GM12878 (cell line): ENCODE measurements around the gene GJC3. TPM values are rescaled to one million over a fixed set of nuclear protein-coding genes. Genes with fewer than 3 reads are reported as not detected.

Source experiments
- ATAC-seq: fragments of 200-7000 bp; cut with Tn5 transposase; 3 replicates; pipeline ENCODE4 v1.9.1; 2020; ENCODE audit warnings: mild to moderate bottlenecking, moderate library complexity
- BruUV-seq: library from RNA; stranded (reverse); fragments of 400-500 nt; replicated peaks from 2 replicates; lab custom pipeline; 2021; lab: Mats Ljungman, UMichigan
- CTCF ChIA-PET: fragments of 300-600 bp; sonication (Branson Sonifier 250); formaldehyde crosslinking; extraction: SDS; loops from one replicate; lab custom pipeline; 2021; ENCODE audit warnings: inconsistent platforms; lab: Yijun Ruan, JAX
- POLR2A ChIA-PET: fragments of 350-600 bp; formaldehyde crosslinking; extraction: SDS; loops from one replicate; lab custom pipeline; 2021; ENCODE audit warnings: inconsistent platforms; lab: Charles Lee
- RAD21 ChIA-PET: fragments of 300-600 bp; sonication (Branson Sonifier 250); formaldehyde crosslinking; loops from one replicate; lab custom pipeline; 2023; ENCODE audit warnings: antibody characterized with exemption; ENCODE audit not compliant: unreplicated experiment; lab: Charles Lee
- SMC1A ChIA-PET: fragments of 300-600 bp; sonication (Branson Sonifier 250); formaldehyde crosslinking; loops from one replicate; lab custom pipeline; 2023; ENCODE audit not compliant: unreplicated experiment, uncharacterized antibody; lab: Charles Lee
- DNase-seq: peaks from one replicate; pipeline ENCODE4 v3.0.0-alpha.2; 2011; ENCODE audit warnings: low read depth, low spot score
- FAIRE-seq: peaks from 3 replicates; lab custom pipeline; 2011; peaks lifted over from hg19 to GRCh38; lab: Jason Lieb, UNC
- H2AFZ ChIP-seq: 2 replicates; pipeline ENCODE4 v1.6.0; 2011; ENCODE audit warnings: low read depth, low read length, control low read depth; ENCODE audit not compliant: control insufficient read depth
- H3K27ac ChIP-seq: 2 replicates; pipeline ENCODE4 v1.5.1; 2011; ENCODE audit warnings: control low read depth; ENCODE audit not compliant: control insufficient read depth, insufficient read depth
- H3K27me3 ChIP-seq, 2 experiments: replicated peaks in 1 of 2; 2 replicates each; pipeline versions ENCODE4 v1.6.0 to v1.6.1; 2011; ENCODE audit warnings: low read length in 1 of 2; ENCODE audit not compliant: control insufficient read depth in 2 of 2, insufficient read depth in 2 of 2
- H3K36me3 ChIP-seq, 2 experiments: 2 replicates each; pipeline ENCODE4 v1.5.1; 2011; ENCODE audit warnings: low read length in 1 of 2; ENCODE audit not compliant: control insufficient read depth in 2 of 2, insufficient read depth in 2 of 2
- H3K4me1 ChIP-seq: 2 replicates; pipeline ENCODE4 v1.6.1; 2011; ENCODE audit warnings: mild to moderate bottlenecking, low read length, moderate library complexity, mixed read lengths; ENCODE audit not compliant: control insufficient read depth, insufficient read depth
- H3K4me2 ChIP-seq: 2 replicates; pipeline ENCODE4 v1.6.0; 2011; ENCODE audit warnings: control low read depth; ENCODE audit not compliant: control insufficient read depth, insufficient read depth
- H3K4me3 ChIP-seq: fragments of 200-600 bp; sonication (generic); 2 replicates; pipeline ENCODE4 v1.5.1; 2016
- H3K79me2 ChIP-seq: 2 replicates; pipeline ENCODE4 v1.6.0; 2011; ENCODE audit warnings: low read length; ENCODE audit not compliant: control insufficient read depth, insufficient read depth
- H3K9ac ChIP-seq: 2 replicates; pipeline ENCODE4 v1.8.0; 2011; ENCODE audit warnings: low read length, control low read depth, mixed read lengths; ENCODE audit not compliant: control insufficient read depth, insufficient read depth
- H3K9me3 ChIP-seq: replicated peaks from 3 replicates; pipeline ENCODE4 v1.5.1; 2011; ENCODE audit warnings: mild to moderate bottlenecking, low read length; ENCODE audit not compliant: control insufficient read depth, insufficient read depth
- H4K20me1 ChIP-seq: 2 replicates; pipeline ENCODE4 v1.6.0; 2011; ENCODE audit not compliant: control insufficient read depth, insufficient read depth
- BCL3 ChIP-seq: IDR thresholded peaks from 2 replicates; pipeline ENCODE4 v1.6.1; 2011; ENCODE audit warnings: borderline replicate concordance, low read depth, mild to moderate bottlenecking, moderate library complexity, low read length; ENCODE audit not compliant: insufficient read depth, poor library complexity, severe bottlenecking
- CBX3 ChIP-seq: fragments of 200-600 bp; sonication (generic); IDR thresholded peaks from 2 replicates; pipeline ENCODE4 v1.6.1; 2016; ENCODE audit warnings: low read depth, borderline replicate concordance
- CREB1 ChIP-seq: IDR thresholded peaks from 2 replicates; pipeline ENCODE4 v1.6.1; 2012; ENCODE audit warnings: low read depth, mild to moderate bottlenecking, inconsistent platforms
- CREM ChIP-seq: IDR thresholded peaks from 2 replicates; pipeline ENCODE4 v1.6.1; 2014; ENCODE audit warnings: antibody characterized with exemption, low read depth
- EGR1 ChIP-seq, 2 experiments: IDR thresholded peaks; 1 replicate in 1 of 2; 2 replicates in 1 of 2; pipeline ENCODE4 v1.6.1; 2011 to 2012; ENCODE audit warnings: low read depth in 2 of 2, low read length in 2 of 2, borderline replicate concordance in 1 of 2, mild to moderate bottlenecking in 1 of 2, moderate library complexity in 1 of 2
- EP300 ChIP-seq, 2 experiments: fragments of 150-350 bp in 1 of 2; IDR thresholded peaks; 2 replicates each; pipeline ENCODE4 v1.6.1; 2011 to 2012; ENCODE audit warnings: low read depth in 2 of 2, low read length in 2 of 2, borderline replicate concordance in 1 of 2, improper control_type of control experiment in 1 of 2, inconsistent platforms in 1 of 2; ENCODE audit not compliant: control insufficient read depth in 1 of 2
- ETV6 ChIP-seq, 2 experiments: fragments of 450-650 bp in 1 of 2; IDR thresholded peaks in 1 of 2; conservative IDR thresholded peaks in 1 of 2; 2 replicates each; pipeline ENCODE4 v1.6.1; 2014; ENCODE audit warnings: antibody characterized with exemption in 1 of 2, borderline replicate concordance in 1 of 2, low read depth in 1 of 2, mild to moderate bottlenecking in 1 of 2, moderate library complexity in 1 of 2
- JUND ChIP-seq: IDR thresholded peaks from 2 replicates; pipeline ENCODE4 v1.6.1; 2012; ENCODE audit warnings: low read depth, mild to moderate bottlenecking, low read length, improper control_type of control experiment, moderate library complexity
- LARP7 ChIP-seq: fragments of 450-650 bp; IDR thresholded peaks from 2 replicates; pipeline ENCODE4 v1.6.1; 2017; ENCODE audit warnings: mild to moderate bottlenecking
- RAD21 ChIP-seq: IDR thresholded peaks from 2 replicates; pipeline ENCODE4 v1.6.1; 2011; ENCODE audit warnings: mild to moderate bottlenecking, low read depth, low read length, moderate library complexity; ENCODE audit not compliant: insufficient read depth
- RCOR1 ChIP-seq: conservative IDR thresholded peaks from 2 replicates; pipeline ENCODE4 v1.6.1; 2012; ENCODE audit warnings: low read depth, low read length, improper control_type of control experiment
- WGBS: methylation state at CpG from one replicate; pipeline ENCODE4 v1.1.6; 2016; ENCODE audit warnings: low lambda C conversion rate; ENCODE audit not compliant: insufficient replicate concordance, insufficient coverage; ENCODE audit errors: missing lambda C conversion rate; 5-methylcytosine and 5-hydroxymethylcytosine counted together
- in situ Hi-C: fragments of 300-500 bp; cut with MboI; formaldehyde crosslinking; loops from 9 replicates; pipeline ENCODE4 v1.14.3; 2018; ENCODE audit warnings: mixed read lengths
- intact Hi-C: fragments of 100-400 bp; cut with micrococcal nuclease; formaldehyde crosslinking; loops from one replicate; pipeline ENCODE4 v1.14.2; 2022; ENCODE audit not compliant: unreplicated experiment
- polyA plus RNA-seq, 11 experiments: library from polyadenylated mRNA; depleted of rRNA in 4 of 11; unstranded in 6 of 11; stranded (reverse) in 5 of 11; fragments of >200 nt; fragmentation: Nextera tagmentation in 4 of 11; fragmentation: Illumina TruSeq in 1 of 11; extraction: Ambion mirVana in 4 of 11; extraction: Trizol in 1 of 11; gene quantifications; 1 replicate in 1 of 11; 2 replicates in 10 of 11; pipeline versions ENCODE4 v1.2.1 to v1.2.3, GENCODE V29; 2011 to 2016; ENCODE audit warnings: inconsistent platforms in 2 of 11, missing spikeins in 2 of 11, low read depth in 1 of 11
- total RNA-seq, 4 experiments: library from RNA; depleted of rRNA in 3 of 4; stranded (reverse); fragments of >200 nt in 3 of 4; fragmentation: Illumina TruSeq in 1 of 4; extraction: Trizol in 1 of 4; gene quantifications; 2 replicates each; pipeline versions ENCODE4 v1.2.1 to v1.2.3, GENCODE V29; 2013 to 2021
- TF ChIP-seq, protein P1 (sequence below): fragments of 450-650 bp; IDR thresholded peaks from 2 replicates; pipeline ENCODE4 v1.6.1; 2017; ENCODE audit warnings: low read depth, mild to moderate bottlenecking, moderate library complexity
- TF ChIP-seq, protein P2 (sequence below): IDR thresholded peaks from 2 replicates; pipeline ENCODE4 v1.6.1; 2011; ENCODE audit warnings: low read depth, mild to moderate bottlenecking, low read length, moderate library complexity, borderline replicate concordance; ENCODE audit errors: extremely low read depth
- TF ChIP-seq, protein P3 (sequence below): IDR thresholded peaks from 2 replicates; pipeline ENCODE4 v1.6.1; 2012; ENCODE audit warnings: low read depth, low read length, improper control_type of control experiment

Gene GJC3
- total and polyA plus RNA-seq, 10 of the 15 experiments (the other 5 are each of a cell fraction or from before 2014, with no cell fraction given), result 0.06 to 0.18 (median 0.09) TPM; not detected in 6

GRCh38 chr7:99898023-99898357 is 31.4 kb downstream of the GJC3 start:
- no peak overlapping the region for H3K4me2 ChIP-seq
- SMC1A ChIA-PET, result no interaction called here
- H3K27me3 ChIP-seq, result no peaks in the 10 kb centered on the region
- POLR2A ChIA-PET, result no interaction called here
- 66% methylated on average over 2 of the region's 2 CpGs for WGBS
- intact Hi-C loops, result no loop called here
- H3K36me3 ChIP-seq, result peaks cover 5 to 24% of the 10 kb centered on the region in 2 experiments; a peak in 3 of 4 replicates
- FAIRE-seq (no peak), DNase-seq (no peak), ATAC-seq (no peak; the same call in 2 of the 3 replicates)
- H3K9me3 ChIP-seq, result no peaks in the 10 kb centered on the region
- H4K20me1 ChIP-seq, result no peaks in the 10 kb centered on the region
- RAD21 ChIA-PET, result no interaction called here
- CTCF ChIA-PET, result no interaction called here
- H3K4me1 ChIP-seq, result peaks cover 8% of the 10 kb centered on the region
- H3K27ac ChIP-seq, result no peak overlapping the region
- H2AFZ ChIP-seq, result no peak overlapping the region
- H3K9ac ChIP-seq, result no peak overlapping the region
- no TSS peak for BruUV-seq
- H3K4me3 ChIP-seq, result no peak overlapping the region
- in situ Hi-C loops, result no loop called here
- no peaks in the 10 kb centered on the region for H3K79me2 ChIP-seq
- TF ChIP-seq, protein P1, sequence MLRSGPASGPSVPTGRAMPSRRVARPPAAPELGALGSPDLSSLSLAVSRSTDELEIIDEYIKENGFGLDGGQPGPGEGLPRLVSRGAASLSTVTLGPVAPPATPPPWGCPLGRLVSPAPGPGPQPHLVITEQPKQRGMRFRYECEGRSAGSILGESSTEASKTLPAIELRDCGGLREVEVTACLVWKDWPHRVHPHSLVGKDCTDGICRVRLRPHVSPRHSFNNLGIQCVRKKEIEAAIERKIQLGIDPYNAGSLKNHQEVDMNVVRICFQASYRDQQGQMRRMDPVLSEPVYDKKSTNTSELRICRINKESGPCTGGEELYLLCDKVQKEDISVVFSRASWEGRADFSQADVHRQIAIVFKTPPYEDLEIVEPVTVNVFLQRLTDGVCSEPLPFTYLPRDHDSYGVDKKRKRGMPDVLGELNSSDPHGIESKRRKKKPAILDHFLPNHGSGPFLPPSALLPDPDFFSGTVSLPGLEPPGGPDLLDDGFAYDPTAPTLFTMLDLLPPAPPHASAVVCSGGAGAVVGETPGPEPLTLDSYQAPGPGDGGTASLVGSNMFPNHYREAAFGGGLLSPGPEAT, result no peak
- TF ChIP-seq RCOR1, result no peak
- TF ChIP-seq CBX3, result no peak
- no peak for TF ChIP-seq CREM
- TF ChIP-seq CREB1, result no peak
- TF ChIP-seq, protein P2, sequence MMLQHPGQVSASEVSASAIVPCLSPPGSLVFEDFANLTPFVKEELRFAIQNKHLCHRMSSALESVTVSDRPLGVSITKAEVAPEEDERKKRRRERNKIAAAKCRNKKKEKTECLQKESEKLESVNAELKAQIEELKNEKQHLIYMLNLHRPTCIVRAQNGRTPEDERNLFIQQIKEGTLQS, result no peak
- no peak for TF ChIP-seq EP300 (IDR thresholded peaks at IDR 0.05; ENCODE audit: borderline replicate concordance in 1 of 2, control insufficient read depth in 1 of 2, low read depth in 2 of 2, low read length in 2 of 2)
- TF ChIP-seq EGR1 (IDR thresholded peaks at IDR 0.05; ENCODE audit: borderline replicate concordance in 1 of 2, low read depth in 2 of 2, low read length in 2 of 2), result no peak
- no peak for TF ChIP-seq RAD21
- TF ChIP-seq, protein P3, sequence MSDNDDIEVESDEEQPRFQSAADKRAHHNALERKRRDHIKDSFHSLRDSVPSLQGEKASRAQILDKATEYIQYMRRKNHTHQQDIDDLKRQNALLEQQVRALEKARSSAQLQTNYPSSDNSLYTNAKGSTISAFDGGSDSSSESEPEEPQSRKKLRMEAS, result no peak
- no peak for TF ChIP-seq BCL3
- TF ChIP-seq ETV6 (conservative IDR thresholded peaks at IDR 0.05 in 1 of 2, IDR thresholded peaks at IDR 0.05 in 1 of 2; ENCODE audit: borderline replicate concordance in 1 of 2, low read depth in 1 of 2), result no peak
- TF ChIP-seq JUND, result no peak
- no peak for TF ChIP-seq LARP7
